Cardiac muscle cell (in vitro differentiated cells and primary cell): ENCODE data around the gene HMGB1. TPM values are rescaled to one million over a fixed set of nuclear protein-coding genes. Genes with fewer than 3 reads are reported as not detected.

Experiments used
- DNase-seq, 2 donors: peaks; one replicate each; pipeline versions ENCODE4 v3.0.0 to v3.0.0-alpha.2; 2010 to 2017; ENCODE audit warnings: low read depth in 1 of 2, low spot score in 1 of 2
- H3K27ac ChIP-seq: fragments of 200-600 bp; sonication (generic); 2 replicates; pipeline ENCODE4 v1.5.1; 2016
- H3K27me3 ChIP-seq: fragments of 200-600 bp; sonication (generic); 2 replicates; pipeline ENCODE4 v1.6.0; 2016; ENCODE audit warnings: control low read depth
- H3K36me3 ChIP-seq: fragments of 200-600 bp; sonication (generic); 2 replicates; pipeline ENCODE4 v1.5.1; 2016; ENCODE audit warnings: control low read depth
- H3K4me1 ChIP-seq: fragments of 200-600 bp; sonication (generic); 2 replicates; pipeline ENCODE4 v1.8.1; 2017; ENCODE audit warnings: low read depth, mild to moderate bottlenecking, mixed run types
- H3K4me3 ChIP-seq: fragments of 200-600 bp; sonication (generic); 2 replicates; pipeline ENCODE4 v1.5.1; 2016; ENCODE audit warnings: mild to moderate bottlenecking
- H3K9me3 ChIP-seq: fragments of 200-600 bp; sonication (generic); 2 replicates; pipeline ENCODE4 v1.5.1; 2017; ENCODE audit warnings: low read depth, mild to moderate bottlenecking, control low read depth
- polyA plus RNA-seq: library from polyadenylated mRNA; unstranded; fragments of >200 nt; fragmentation: Nextera tagmentation; extraction: Ambion mirVana; gene quantifications from 2 replicates; pipeline ENCODE4 v1.2.1, GENCODE V29; 2016
- total RNA-seq: library from RNA; depleted of rRNA; stranded (reverse); fragments of >200 nt; gene quantifications from 2 replicates; pipeline ENCODE4 v1.2.3, GENCODE V29; 2016
- TF ChIP-seq, protein P1 (sequence below): IDR thresholded peaks from 2 replicates; pipeline ENCODE4 v1.5.1; 2012; ENCODE audit warnings: low read depth, mild to moderate bottlenecking, low read length

Gene HMGB1
- total and polyA plus RNA-seq, 2 experiments from 2014 or later = 576 to 642 TPM

DNA sequence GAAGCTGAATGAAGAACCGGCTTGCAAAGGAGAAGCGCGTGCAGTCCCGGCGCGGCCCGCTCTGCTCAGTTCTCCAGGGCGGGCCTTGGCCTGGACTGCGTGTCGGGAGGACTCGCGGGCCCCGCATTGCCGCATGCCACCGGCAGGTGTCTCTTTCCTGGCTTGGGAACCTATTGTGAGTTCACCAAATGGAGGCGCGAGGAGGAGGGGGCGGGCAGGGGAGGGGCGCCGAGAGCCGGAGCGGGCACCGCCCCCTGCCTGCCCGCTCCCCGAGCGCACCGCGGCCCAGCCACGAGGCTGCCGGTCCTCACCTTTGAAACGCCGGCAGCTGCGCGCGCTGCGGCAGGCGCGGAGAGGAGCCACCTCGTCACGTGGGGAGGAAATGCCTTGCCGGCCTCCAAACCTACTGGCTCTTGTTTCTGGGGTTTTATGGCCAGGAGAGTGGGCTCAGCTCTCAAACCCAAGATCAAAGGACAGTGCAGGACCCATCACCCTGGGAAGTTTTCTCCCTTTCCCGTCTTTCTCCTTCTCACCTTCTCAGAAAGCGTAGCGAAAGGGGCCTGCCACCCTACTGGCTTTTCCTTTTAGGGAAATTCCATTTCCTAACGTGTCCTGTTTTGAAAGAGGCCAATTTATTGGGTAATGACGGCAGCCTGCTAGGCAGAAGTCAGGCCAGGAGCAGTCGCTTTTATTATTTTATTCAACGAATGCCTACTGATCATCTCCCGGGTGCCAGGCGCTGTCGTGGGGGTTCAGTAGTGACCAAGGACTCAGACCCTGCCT lies 57.2 kb downstream of the HMGB1 start:
- TF ChIP-seq, protein P1, sequence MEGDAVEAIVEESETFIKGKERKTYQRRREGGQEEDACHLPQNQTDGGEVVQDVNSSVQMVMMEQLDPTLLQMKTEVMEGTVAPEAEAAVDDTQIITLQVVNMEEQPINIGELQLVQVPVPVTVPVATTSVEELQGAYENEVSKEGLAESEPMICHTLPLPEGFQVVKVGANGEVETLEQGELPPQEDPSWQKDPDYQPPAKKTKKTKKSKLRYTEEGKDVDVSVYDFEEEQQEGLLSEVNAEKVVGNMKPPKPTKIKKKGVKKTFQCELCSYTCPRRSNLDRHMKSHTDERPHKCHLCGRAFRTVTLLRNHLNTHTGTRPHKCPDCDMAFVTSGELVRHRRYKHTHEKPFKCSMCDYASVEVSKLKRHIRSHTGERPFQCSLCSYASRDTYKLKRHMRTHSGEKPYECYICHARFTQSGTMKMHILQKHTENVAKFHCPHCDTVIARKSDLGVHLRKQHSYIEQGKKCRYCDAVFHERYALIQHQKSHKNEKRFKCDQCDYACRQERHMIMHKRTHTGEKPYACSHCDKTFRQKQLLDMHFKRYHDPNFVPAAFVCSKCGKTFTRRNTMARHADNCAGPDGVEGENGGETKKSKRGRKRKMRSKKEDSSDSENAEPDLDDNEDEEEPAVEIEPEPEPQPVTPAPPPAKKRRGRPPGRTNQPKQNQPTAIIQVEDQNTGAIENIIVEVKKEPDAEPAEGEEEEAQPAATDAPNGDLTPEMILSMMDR = peak; percentile 70
- no peak overlapping the region for H3K27ac ChIP-seq
- no peaks in the 10 kb centered on the region for H3K9me3 ChIP-seq
- H3K36me3 ChIP-seq = no peaks in the 10 kb centered on the region
- H3K27me3 ChIP-seq = no peaks in the 10 kb centered on the region
- peaks cover 23% of the 10 kb centered on the region for H3K4me1 ChIP-seq
- H3K4me3 ChIP-seq = no peak overlapping the region
- DNase-seq = peak; percentile 88 to 96

DNA sequence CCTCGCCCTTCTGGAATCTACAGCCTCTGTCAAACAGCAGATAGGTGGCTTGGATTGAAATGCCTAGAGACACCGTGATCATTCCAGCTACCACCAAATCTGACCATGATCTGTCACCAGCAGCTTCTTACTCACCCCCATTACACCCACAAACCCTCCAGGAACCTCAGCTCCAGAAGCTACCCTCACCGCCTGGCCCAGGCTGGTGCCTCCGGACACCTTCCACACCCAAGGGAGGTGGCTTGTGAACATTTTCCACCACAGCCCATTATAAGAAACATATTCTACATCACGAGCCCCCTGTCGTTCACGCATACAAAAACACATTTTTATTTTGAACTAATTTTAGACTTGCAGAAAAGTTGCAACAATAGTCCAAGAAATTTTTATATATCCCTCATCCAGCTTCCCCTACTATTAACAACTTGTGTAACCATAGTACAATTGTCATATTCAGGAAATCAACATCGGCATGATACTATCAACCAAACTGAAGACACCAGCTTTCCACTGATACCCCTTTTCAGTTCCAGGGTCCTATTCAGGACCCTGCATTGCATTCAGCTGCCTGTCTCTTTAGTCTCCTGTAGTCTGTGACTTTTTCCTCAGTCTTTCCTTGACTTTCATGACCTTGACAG lies 58.8 kb downstream of the HMGB1 start:
- Histone ChIP-seq H3K9me3 (no peaks in the 10 kb centered on the region), H3K4me1 (peaks cover 23% of the 10 kb centered on the region), H3K4me3 (no peak overlapping the region), H3K36me3 (no peaks in the 10 kb centered on the region), H3K27me3 (no peaks in the 10 kb centered on the region), H3K27ac (no peak overlapping the region)
- DNase-seq = no peak
- TF ChIP-seq, protein P1 = no peak

Other genes with a start within 250 kb of the HMGB1 start
- gene KATNAL1, start 158.4 kb downstream of the HMGB1 start, total RNA-seq = 12.8 and 21.2 TPM in 2 replicates
- gene KATNAL1, start 158.4 kb downstream of the HMGB1 start, polyA plus RNA-seq = 6.0 and 10.5 TPM in 2 replicates
- 0.06 TPM in 1 of 2 replicates, not detected in the other for gene UBE2L5, start 43.4 kb downstream of the HMGB1 start, total RNA-seq
- not detected in 2 replicates for gene UBE2L5, start 43.4 kb downstream of the HMGB1 start, polyA plus RNA-seq
- 15.6 and 19.6 TPM in 2 replicates for gene USPL1, start 152.0 kb upstream of the HMGB1 start, total RNA-seq
- gene USPL1, start 152.0 kb upstream of the HMGB1 start, polyA plus RNA-seq = 13.9 and 14.2 TPM in 2 replicates